ENCODE data around the gene PPP1R37.
A peak's percentile ranks its signal among the peaks of the same experiment; 100 is the strongest.

PPP1R37 gene

DNA sequence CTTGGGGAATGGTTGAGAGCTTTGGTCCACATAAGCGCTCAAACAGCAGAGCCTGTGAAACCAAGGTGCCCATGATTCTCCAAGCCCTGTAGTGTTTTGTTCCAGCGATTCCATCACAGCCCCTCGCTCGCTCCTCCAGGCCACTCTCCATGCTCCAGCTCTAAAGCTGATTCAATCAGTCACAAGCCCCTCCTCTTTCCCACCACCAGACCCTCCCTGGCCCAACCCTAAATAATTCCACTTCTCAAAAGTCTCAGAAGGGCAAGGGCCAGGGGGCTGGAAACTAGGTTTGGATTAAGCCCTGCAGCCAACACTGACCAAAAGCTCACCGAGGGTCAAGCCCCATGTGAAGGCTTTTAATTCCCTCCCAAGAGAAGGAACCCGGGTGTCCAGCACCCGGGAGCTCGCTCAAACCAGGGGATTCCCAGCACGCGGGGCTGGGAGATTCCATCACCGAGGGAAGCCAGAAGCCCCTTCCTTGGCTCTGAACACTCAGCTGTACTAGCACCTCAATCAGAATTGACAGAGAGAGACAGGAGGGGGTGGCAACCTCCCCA is 18.2 kb upstream of the PPP1R37 start:
- H3K27me3 Mint-ChIP-seq (ENCODE audit: low read depth), result peaks cover 29% of the 10 kb centered on the region
- H3K9me3 Mint-ChIP-seq, result no peaks in the 10 kb centered on the region

GRCh38 chr19:45075301-45076028 is 17.5 kb upstream of the PPP1R37 start:
- Mint-ChIP-seq H3K4me3 (peak overlapping the region; percentile 52 to 71 (median 61)), H3K27ac (no peak overlapping the region), H3K4me1 (peaks cover 11% of the 10 kb centered on the region), H3K36me3 (ENCODE audit: low read depth) (peaks cover 1% of the 10 kb centered on the region), H3K9me3 (no peaks in the 10 kb centered on the region), H3K27me3 (ENCODE audit: low read depth) (peaks cover 29% of the 10 kb centered on the region)
- no peak for TF ChIP-seq CTCF (IDR thresholded peaks at IDR 0.05; ENCODE audit: unreplicated experiment in 3 of 3)

More for the DNA sequence above, 18.2 kb upstream of the PPP1R37 start:
- TF ChIP-seq CTCF (IDR thresholded peaks at IDR 0.05; ENCODE audit: unreplicated experiment in 3 of 3), result no peak
- peaks cover 5% of the 10 kb centered on the region for H3K36me3 Mint-ChIP-seq (ENCODE audit: low read depth)
- peak overlapping the region; percentile 41 to 59 (median 52) for H3K4me3 Mint-ChIP-seq
- peaks cover 11% of the 10 kb centered on the region for H3K4me1 Mint-ChIP-seq
- H3K27ac Mint-ChIP-seq, result peak overlapping the region in 1 of 3 experiments; percentile 42

DNA sequence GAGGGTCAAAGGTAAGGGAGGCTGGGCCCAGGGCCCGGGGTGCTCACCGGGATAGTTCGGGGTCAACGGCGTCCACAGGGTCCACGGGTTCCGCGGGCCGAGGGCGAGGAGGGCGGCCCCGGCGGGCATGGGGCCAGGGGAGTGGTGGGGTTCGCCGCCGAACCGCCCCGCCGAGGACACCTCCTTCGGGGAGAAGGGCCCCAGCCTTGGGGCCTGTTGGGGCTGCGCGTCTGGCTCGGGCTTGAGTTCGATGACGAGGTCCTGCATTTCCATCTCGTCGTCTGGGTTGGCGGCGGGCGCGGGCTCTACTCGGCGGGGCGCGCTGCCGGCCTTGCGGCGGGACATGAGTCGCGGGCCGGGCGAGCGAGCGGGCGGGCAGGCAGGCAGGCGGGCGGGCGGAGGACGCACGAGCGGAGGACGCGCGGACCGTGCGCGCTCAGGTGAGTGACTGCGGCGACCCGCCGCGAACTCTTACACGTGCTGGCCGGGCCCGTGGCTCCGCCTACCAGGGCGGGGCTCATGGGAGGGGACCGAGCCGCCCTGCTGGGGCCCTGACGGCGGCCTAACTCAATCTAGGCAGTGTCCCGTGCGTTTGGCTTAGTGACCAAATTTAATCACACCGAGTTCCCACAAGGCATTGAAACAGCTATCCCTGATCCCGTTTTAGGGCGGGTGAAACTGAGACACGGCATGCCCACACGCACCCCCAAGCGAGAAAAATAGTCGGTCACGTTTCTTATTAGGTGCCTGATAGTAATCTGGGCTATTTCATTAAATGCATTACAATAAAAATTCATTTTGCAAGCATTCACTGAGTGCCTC is 16.7 kb upstream of the PPP1R37 start, which contains the start of gene ZNF296:
TSS of gene ZNF296 (minus strand) at position 450 of the 822 bp plus-strand sequence. CDS start at position 345, 105 bp downstream.
- H3K9me3 Mint-ChIP-seq, result no peaks in the 10 kb centered on the region
- TF ChIP-seq CTCF (IDR thresholded peaks at IDR 0.05; ENCODE audit: unreplicated experiment in 3 of 3), result no peak
- peak within 1 kb of the TSS; percentile 71 to 79 (median 72) for H3K4me3 Mint-ChIP-seq
- peaks cover 29% of the 10 kb centered on the region for H3K27me3 Mint-ChIP-seq (ENCODE audit: low read depth)
- peak within 1 kb of the TSS in 1 of 3 experiments; percentile 70 for H3K27ac Mint-ChIP-seq
- peaks cover 4% of the 10 kb centered on the region for H3K36me3 Mint-ChIP-seq (ENCODE audit: low read depth)
- H3K4me1 Mint-ChIP-seq, result peaks cover 11% of the 10 kb centered on the region

DNA sequence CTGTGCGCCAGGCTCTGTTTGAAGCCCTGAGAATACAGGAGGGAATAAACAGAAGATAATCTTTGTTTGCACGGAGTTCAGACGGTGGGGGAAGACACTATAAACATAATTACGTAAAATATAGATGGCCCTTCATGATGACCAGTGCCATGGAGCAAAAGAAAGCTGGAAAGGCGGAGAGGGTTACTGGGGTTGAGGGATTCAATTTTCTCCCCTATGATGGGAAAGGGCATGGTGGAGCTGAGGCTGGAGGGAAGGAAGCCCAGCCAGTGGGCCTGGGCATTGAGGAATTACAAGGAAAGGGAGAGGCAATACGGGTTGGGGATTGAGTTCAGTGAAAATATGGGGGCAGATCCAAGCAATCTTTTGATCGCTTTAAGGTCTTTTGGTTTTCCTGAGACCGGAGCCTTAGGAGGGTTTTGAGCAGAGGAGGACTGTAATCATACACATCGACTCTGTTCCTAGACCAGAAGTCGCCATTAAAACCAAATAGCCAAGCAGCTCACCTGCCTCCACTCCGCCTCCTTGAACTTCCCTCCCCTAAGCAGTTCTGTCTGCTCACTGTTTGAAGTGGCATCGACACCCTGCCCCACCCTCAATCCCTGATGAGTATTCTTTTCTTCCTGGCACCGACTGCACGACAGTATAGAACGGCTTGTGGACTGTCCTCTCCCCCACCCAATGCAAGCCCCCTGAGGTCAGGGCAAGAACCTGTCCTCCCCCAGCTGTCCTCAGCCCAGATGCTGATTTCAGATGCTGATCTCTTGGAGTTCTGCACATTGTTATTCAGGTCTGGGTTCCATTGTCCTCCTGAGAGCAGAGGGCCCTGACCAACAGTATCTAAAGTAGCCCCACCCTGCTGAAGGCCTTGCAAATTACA is 15.9 kb upstream of the PPP1R37 start:
- TF ChIP-seq CTCF (IDR thresholded peaks at IDR 0.05; ENCODE audit: unreplicated experiment in 3 of 3), result no peak
- peaks cover 9% of the 10 kb centered on the region for H3K36me3 Mint-ChIP-seq (ENCODE audit: low read depth)
- peak overlapping the region in 1 of 3 experiments; percentile 70 for H3K27ac Mint-ChIP-seq
- no peaks in the 10 kb centered on the region for H3K9me3 Mint-ChIP-seq
- peaks cover 18% of the 10 kb centered on the region for H3K4me1 Mint-ChIP-seq
- H3K27me3 Mint-ChIP-seq (ENCODE audit: low read depth), result peaks cover 29% of the 10 kb centered on the region
- peak overlapping the region; percentile 61 to 79 (median 72) for H3K4me3 Mint-ChIP-seq

DNA sequence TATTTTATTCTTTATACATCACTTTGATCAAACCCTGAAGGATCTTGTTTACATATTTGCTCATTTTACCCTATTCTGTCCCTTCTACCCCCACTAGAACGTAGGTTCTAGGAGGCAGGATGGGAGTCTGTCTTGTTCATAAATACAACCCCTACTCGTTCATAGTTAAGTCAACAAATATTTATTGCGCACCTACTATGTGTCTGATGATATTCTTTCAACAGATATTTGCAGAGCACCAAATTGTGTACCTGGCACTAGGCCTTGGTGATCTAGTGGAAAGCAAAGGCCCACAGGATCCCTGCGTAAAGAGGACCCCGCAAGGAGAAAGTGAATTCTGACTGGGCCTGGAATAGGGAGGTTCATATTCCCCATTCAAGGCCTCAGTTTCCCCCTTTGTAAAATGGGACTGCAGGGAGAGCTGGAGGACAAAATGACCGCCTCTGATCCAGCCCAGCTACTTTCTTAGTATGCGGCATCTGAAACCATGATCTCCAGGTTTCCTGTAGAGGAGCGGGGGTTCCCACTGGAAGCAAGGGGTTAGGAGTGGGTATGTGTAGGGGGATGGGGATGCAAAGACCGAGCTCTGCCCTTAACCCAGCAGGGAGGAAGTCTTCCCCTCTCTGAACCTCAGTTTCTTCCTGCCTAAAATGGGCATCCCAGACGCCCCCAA is 14.5 kb upstream of the PPP1R37 start:
- no peaks in the 10 kb centered on the region for H3K9me3 Mint-ChIP-seq
- no peak overlapping the region for H3K27ac Mint-ChIP-seq
- H3K27me3 Mint-ChIP-seq (ENCODE audit: low read depth), result peaks cover 29% of the 10 kb centered on the region
- H3K4me1 Mint-ChIP-seq, result peaks cover 21% of the 10 kb centered on the region
- H3K36me3 Mint-ChIP-seq (ENCODE audit: low read depth), result peaks cover 12% of the 10 kb centered on the region
- peak overlapping the region; percentile 98 to 100 (median 99) for H3K4me3 Mint-ChIP-seq
- no peak for TF ChIP-seq CTCF (IDR thresholded peaks at IDR 0.05; ENCODE audit: unreplicated experiment in 3 of 3)
